OCI-M2 (cell line): ENCODE measurements around the gene KAZN.

Experiments
- DNase-seq: peaks from one replicate; lab custom pipeline; 2025; ENCODE audit not compliant: unreplicated experiment; lab: John Stamatoyannopoulos, UW

Gene KAZN

DNA sequence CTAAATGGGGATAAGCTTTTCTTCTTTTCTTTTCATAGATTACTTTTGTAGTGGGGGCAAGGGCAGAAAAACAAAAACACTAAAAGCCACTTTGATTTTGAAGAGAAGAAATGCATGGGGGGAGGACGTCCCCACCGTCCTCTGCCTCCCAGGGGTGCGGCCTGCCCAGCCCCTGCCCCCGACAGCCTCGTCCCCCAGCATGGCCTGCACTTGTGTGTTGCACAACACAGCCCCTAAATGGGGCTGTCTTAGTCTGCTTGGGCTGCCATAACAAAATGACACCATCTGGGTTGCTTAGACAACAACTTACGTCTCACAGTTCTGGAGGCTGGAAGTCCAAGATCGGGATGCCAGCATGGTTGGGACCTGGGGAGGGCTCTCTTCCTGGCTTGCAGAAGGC, 497.8 kb downstream of the KAZN start:
- no peak for DNase-seq

DNA sequence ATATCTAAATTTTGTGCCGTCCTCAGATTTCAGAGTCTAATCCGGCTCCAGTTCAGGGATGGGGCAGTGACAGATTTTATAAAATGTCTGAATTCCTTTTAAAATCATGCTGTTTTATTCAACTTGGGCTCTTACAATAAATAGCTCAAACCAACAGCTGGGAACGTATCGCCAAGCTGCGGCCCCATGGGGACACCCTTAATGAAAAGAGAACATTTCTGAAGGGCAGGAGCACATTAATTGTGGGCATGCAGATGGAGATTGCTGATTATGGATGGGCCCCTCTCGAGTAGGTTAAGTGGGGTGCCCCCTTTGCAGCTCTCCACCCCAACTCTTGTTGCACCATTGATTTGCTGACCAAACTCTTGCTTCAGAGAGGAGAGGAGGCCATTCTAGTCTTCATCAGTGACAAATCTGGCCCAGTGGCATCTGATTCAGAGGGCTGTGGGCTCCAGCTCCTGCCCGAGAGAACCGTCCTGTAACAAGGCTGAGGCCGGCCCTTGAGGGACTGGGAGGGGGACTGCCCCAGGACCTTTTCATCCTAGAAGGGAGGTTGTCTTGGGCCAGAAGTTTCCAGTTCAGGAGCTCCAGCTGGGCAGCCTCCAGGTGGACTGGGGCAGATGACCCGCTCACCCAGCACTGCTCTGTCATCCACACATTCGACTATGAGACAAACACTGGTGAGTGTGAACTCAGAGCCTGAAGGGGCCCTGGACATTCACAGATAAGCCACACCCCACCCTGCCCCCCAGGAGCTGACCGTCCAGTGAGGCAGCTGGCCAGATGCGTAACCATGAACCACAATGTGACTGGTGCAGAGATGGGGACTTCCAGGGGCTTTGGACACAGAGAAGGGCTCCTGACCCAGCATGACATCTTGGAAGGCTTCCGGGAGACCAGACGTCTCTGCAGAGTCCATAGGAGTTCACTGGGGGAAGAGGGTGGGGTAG, 500.0 kb downstream of the KAZN start:
- no peak for DNase-seq

DNA sequence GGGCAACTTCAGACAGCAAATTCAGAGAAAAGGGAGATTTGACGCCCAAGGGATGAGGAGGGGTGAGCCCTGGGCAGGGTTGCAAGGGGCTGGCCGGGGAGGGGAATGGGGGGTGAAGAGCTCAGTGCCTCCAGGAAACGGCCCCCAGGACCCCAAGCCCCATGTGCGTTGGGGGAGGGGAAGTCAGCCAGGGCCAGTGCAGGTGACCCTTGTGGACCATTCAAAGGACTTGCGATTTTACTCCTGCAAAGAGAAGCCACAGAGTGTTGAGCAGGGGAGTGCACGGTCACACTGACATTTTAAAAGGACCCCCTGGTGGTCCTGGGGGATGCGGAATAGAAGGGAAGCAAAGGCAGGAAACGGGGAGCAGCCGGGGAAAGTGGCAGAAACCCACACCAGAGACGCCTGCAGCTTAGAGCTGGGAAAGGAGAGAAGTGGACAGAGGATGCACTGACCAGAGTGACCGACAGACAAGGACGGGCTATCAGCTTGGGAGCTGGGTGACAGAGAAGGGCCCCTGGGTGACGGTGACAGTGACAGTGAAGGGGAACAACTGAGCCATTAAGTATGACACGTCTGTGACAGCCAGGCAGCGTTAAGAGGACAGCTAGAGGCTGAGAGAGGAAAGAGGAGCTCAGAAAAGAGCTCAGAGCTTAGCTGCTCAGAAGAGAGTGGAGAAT, 501.1 kb downstream of the KAZN start:
- no peak for DNase-seq

DNA sequence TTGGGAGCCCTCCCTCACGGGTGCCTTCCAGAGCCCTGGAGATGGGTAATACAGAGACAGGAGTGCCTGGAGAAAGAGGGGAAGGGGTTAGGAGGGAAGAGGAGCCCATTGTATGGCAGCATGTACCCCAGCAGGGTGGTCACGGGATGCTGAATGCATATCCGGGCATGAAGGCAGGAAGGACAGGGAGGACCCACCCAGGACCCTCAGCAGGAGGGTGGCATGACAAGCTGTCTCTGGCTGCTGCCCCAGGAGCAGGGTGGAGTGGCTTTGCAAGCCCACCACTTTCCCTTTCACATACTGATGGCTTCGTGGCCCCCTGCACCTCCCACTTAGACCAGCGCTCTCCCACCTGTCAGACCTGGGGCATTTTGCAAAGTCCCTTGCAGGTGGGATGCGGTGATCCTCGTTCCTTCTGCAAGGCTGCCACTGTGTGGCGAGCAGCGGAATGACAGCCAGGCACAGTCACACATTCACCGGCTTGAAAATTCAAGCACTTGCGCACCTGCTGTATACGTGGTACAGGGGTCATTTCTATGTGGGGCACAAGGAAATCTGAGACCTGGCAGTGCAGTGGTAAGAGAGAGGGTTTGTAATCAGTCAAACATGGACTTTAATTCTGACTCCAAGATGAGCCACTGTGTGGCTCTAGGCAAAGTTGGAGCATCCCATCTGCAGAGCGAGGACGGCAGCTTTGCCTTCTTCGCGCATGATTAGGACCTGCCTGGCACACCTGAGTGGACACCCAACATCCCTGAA, 501.8 kb downstream of the KAZN start:
- no peak for DNase-seq

DNA sequence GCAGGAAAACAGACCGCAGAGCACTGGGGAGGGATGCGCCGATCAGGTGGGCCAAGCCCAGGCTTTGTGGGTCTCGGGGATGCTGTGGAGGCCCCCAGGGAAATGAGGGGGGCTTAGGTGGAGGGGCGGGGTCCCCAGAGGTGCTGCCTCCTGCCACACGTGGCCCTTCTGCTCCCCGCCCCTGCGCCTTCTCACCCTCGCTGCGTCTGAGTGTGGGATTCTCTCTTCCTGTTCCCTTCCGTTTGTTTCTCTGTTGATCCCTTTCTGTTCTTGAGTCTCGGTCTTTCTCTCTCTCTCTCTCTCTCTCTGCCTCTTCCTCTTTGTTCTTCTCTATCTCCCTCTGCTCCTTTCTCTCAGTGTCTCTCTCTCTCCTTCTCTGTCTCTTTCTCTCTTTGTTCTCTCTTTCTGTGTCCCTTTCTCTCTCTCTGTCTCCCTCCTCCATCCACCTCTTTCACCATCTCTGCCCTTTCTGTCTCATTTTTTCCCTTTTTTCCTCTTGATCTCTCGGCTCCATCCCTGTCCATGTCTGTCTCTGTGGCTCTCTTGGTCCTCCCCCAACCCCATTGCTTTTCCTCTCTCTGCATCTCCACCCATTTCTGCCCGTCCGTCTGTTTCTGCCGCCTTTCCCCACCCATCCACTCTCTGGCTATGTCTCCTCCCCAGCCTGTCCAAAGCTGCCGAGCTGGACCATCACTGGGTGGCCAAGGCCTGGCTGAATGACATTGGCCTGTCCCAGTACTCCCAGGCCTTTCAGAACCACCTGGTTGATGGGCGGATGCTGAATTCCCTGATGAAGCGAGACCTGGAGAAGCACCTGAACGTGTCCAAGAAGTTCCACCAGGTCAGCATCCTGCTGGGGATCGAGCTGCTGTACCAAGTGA, 502.6 kb downstream of the KAZN start:
- no peak for DNase-seq

DNA sequence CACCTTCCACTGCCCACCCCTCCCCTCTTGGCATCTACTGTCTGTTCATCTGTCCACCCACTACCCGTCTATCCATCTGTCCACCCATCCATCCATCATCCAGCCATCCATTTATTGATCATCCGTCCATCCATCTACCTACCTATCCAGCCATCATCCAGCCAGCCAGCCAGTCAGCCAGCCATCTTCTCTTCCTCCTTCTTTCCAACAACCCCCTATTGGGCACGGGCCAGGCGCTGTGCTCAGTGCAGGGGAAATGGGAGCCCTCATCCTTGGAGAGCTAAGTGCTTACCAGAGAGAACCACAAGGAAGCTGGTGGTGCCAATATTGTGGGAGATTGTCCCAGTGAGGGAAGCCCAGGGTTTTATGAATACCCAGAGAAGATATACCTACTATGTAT, 503.3 kb downstream of the KAZN start:
- no peak for DNase-seq

DNA sequence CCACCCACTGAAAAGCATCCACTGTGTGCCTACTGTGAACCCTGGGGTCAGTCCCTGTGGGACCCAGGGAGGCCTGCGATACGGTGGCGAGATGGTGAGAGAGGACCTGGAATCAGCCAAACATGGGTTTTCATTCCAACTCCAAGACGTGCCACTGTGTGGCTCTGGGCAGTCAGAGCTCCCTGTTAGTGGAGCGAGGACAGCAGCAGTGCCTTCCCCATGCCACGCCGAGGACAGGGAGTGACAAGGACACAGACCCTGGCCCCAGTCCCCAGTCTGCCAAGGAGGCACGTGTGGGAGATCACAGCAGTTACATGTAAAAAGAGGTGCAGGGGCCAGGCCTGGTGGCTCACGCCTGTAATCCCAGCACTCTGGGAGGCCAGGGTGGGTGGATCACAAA, 504.2 kb downstream of the KAZN start:
- no peak for DNase-seq

DNA sequence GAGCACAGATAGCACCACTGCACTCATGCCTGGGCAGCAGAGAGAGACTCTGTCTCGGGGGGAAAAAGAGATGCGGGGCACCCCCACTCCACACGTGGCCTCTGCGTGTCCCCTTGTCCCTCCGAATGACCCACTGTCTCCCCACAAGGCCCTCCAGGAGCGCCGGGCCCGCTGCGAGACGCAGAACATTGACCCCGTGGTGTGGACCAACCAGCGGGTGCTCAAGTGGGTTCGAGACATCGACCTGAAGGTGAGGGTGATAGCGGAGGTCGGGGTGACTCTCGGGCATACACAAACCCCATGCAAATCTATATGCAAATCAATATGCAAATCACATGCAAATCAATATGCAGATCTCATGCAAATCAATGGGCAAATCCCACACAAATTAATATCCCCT, 504.7 kb downstream of the KAZN start:
- DNase-seq, result no peak

DNA sequence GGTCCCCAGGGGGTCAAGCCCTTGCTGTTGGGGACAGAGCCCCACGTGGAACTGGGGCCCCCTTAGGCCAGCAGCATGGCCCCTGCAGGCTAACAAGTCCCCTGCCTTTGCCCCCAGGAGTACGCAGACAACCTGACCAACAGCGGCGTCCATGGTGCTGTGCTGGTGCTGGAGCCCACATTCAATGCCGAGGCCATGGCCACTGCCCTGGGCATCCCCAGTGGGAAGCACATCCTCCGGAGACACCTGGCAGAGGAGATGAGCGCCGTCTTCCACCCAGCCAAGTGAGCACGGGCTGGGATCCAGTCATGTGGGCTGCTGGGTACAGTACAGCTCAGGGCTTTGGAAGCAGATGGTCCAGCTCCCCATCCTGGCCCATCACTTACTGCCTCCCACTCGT, 505.4 kb downstream of the KAZN start:
- no peak for DNase-seq

DNA sequence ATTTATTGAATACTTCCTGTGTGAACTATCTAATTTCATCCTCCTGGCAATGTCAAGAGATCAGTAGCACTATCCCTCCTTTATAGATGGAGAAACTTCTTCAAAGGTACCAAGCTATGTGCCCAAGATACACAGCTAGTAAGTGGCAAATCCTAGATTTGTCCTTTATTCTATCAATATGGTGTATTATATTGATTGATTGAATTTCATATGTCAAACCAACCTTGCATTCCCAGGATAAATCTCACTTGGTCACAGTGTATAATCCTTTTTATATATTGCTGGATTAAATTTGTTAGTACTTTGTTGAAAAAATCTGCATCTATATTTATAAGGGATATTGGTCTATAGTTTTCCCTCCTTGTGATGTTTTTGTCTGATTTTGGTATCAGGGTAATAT, 506.3 kb downstream of the KAZN start:
- DNase-seq, result no peak

DNA sequence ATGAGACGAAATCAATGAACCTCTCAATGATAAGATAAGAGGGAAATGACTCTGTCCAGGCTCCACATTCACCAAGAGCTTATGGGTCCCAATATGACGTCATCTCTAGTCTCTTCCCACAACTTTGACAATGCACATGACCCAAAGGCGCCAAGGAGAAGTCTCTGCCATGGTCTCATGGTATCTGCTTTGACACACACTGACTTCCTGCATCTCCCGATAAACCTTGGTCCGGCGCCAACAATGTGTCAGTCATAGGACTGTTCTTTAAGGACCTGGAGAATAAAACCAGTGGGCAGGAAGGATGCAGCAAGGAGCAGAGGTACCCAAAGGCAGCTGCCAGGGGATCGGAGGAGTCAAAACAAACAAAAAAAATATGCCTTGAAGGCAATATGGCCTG, 508.1 kb downstream of the KAZN start:
- DNase-seq, result no peak

DNA sequence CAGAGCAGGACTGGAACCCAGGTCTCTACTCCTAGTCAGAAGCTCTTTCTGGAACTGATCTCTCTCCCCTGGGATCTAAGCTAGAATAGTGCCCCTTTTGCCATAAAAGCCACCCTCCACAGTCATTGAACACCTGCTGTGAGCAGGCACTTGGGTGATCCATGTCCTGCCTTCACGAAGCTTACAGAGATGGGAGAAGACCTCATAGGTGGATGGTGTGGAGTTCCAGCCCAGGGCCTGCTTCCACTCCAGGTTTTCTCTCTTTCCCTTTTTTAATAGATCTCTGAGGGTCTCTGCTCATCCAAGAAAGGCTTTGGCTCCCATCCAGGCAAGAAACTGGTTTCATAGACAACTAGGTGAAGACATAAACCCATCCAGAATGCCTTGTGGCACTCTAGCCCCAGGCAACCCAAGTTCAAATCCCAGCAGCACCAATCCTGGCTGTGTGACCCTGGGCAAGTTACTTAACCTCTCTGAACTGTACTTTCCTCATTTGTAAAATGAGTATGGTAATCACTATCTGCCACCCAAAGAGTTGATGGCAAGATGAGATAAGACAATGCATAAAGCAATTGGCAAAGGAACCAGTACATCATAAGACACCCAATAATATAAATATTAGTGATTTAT, 508.7 kb downstream of the KAZN start:
- no peak for DNase-seq

DNA sequence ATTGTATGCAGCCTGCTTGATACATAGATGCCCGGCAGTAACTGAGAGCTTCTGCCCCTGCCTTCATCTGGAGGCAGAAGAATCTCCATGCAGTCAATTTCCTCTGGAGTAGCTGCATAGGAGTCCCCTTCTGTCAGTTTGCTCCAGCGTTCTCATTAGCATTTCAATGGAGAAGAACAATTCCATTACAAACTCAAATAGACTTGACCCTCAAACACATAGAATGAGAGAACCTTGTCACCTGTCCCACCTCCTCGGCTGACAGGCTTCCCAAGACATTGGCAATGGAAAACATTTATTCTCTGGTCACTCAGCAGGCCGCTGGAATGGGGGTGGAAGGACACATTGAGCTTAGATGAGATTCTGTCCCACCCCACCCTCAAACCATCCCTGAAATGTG, 509.4 kb downstream of the KAZN start:
- DNase-seq, result no peak

DNA sequence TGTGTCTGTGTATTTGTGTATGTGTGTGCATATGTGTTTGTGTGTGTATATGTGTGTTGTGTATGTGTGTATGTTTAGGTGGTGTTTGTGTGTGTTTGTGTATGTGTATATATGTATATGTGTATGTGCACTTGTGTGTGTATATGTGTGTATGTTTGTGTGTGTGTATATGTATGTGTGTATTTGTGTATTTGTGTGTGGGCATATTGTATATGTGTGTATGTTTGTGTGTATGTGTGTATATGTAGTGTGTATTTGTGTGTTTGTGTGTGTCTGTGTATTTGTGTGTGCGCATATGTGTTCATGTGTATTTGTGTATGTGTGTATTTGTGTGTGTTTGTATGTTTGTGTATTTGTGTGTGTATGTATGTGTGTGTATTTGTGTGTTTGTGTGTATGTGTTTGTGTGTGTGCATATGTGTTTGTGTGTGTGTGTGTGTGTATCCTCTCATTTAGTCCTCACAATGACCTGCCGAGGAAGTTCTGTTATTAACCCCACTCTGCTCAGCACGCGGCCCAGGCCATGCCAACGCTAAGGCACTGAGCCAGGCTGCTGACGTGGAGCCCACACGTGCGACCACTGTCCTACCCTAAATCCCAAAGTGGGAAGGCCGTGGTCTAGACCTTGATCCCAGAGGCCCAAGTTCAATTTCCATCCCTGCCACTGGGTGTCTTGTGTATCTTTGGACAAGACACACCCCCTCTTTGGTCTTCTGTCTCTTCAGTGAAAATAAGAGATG, 511.8 kb downstream of the KAZN start:
- DNase-seq, result no peak

DNA sequence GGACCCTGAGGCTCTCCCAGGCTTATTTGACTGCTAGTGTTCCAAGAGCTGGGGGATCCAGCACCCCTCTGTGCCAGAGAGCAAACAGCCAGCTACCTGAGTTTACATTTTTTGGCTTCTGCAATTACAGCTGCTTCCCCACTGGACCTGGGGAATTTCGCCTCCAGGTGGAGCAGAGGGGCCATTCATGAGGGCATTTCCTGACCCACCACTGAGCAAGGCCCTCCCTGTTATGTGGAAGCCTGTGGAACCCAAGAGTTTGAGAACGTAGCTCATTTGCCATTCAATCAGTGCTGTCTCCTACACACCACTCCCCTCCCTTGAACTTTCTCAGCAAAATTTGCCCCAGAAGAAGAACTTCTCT, 512.4 kb downstream of the KAZN start:
- no peak for DNase-seq

DNA sequence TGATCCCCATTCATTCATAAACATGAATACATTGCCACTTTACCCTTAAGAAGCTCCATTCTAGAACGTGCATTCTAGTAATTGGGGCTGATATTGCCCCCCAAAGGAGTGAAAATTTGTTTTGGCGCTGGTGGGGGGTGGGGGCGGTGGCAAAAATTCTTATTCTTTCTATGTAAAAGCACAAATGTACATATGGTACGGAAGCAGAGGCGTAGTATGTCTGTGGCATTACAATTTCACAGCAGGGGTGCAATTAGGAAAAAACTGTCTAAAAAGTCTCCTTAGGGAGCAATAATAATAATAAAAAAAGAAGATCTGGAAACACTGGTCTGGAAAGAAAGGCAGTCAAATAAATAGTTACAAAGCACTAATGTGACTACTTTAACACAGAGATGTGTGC, 514.7 kb downstream of the KAZN start:
- no peak for DNase-seq

DNA sequence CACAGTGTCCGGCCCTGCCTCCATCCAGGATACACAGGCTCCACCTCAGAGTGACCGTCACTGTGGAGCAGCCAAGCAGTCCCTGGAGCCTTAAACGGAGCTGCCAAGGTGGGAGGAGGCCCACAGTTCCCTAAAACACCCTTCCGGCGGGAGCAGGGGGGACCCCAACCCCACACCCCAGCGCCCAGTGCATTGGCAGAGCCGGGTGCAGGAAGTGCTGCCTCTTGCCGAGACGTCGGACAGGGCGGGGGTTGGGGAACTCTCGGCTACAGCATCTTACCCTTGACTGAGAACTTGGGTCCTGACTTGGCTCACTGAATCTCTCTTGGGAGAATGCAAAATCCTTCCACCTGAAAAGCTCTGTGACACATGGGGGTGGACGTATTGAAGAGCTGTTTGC, 516.4 kb downstream of the KAZN start:
- no peak for DNase-seq

DNA sequence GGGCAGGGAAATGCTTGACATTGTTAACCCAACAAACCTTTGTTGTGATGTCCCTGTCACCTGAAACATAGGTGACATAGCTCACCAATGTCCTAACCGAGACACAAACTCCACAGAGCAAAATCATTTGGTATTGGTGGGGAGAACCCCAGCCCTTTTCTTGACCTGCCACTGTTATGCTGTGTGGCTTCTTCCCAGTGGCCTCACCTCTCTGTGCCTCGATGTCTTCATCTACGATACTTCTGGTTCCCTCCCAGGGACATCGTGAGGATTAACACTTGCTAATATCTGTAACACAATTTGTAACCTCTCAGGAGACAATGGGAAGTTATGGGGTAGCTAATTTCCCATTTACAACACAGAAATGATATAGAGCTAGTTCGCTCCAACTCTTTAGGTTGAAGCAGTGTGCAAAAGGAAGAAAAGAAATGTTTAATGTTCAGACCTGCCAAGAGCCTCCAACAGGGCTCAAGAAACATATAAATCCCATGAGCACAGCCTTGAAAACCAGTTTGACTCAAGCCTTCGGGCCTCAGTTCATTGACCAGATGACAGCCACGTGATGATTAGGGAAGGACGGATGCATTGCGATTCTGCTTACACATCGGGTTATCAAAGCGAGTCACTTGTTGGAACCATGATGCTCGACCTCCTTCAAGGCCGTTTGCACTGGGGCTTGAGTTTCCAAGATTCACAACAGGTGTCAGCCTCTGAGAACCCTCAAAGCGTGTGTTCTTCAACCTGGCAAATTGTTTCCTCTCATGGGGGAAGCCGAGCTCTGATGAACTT, 517.3 kb downstream of the KAZN start:
- no peak for DNase-seq

DNA sequence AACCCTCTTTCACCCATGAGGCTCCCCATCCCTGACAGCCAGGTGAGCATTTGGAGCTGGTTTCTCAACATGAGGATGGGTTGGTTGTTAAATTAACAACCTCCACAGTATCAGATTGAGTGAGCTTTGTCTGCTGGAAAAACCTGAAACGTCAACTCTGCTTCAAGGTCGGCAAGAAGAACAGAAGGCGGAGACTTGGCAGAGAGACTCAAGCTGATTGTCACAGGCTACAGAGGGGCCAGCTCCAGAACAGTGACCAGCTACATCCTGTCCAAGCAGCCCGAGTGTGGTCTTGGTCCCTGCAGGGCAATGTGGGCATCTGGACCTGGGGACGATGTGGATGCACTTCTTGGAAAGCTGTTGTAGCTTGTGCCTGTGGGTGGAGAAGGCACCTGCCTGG, 518.5 kb downstream of the KAZN start:
- DNase-seq, result no peak
